Measurements from ENCODE around the gene TMEM18.
A peak's percentile ranks its signal among the peaks of the same experiment; 100 is the strongest.

Gene TMEM18

DNA sequence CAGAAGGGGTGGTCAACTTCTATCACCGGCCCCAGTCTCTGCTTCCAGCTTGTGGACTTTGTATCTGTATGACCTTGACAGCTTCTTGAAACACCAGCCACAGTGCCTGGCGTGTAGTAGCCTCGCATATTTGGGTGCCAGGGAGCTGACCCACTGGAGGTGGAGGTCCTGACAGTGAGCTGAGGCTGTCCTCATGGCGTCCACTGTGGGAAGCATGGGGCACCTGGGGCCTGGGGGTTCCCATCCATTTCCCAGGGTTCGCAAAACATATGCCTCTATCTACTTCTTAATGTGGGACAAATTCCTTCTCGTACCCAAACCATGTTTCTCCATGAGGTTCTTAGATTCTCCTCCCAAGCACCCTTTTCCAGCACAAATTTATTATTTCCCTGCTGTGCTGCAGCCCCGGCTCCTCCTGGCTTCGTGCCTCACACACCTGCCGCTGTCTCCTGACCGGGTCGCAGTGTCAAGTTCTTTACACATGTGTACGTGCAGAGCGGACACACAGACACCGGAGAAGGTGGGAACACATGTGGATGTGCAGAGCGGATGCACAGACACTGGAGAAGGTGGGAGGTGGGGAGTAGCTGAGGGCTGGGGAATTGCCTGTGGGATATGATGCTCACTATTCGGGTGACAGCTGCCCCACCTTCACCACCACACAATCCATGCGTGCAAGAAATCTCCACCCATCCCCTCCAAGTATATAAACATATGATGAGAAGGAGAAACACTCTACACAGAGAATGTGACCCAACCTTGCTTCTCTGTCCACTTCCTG is 23.4 kb downstream of the TMEM18 start:
- DNase-seq (ENCODE audit: low spot score), result no peak

GRCh38 chr2:652881-653480 is 24.2 kb downstream of the TMEM18 start:
- no peak for DNase-seq (ENCODE audit: low spot score)
- FAIRE-seq, result no peak

More for the DNA sequence above, 23.4 kb downstream of the TMEM18 start:
- no peak for FAIRE-seq

DNA sequence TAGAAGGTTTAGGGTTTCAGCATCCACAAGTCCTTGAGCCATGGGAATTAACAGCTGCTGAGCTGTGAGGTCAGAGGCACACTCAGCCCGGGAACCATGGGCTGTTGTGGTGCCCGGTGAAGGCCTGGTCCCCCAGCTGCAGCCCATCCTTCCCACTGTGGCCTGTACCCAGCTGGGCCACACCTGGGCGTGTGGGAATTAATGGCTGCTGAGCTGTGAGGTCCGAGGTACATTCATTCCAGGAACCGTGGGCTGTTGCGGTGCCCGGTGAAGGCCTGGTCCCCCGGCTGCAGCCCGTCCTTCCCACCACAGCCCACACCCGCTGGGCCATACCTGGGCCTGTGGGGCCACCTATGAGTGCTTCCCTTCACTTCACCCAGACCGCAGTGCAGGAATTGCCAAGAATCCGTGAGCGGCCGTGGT is 25.2 kb downstream of the TMEM18 start:
- DNase-seq (ENCODE audit: low spot score) (no peak), FAIRE-seq (no peak)

GRCh38 chr2:650343-651310 is 26.6 kb downstream of the TMEM18 start:
- FAIRE-seq (no peak), DNase-seq (ENCODE audit: low spot score) (no peak)

- no peak for DNase-seq (ENCODE audit: low spot score)
- no peak for FAIRE-seq
Observed at GRCh38 chr2:649426-650342, 27.5 kb downstream of the TMEM18 start.

- DNase-seq (ENCODE audit: low spot score) (no peak), FAIRE-seq (no peak)
Observed at GRCh38 chr2:648476-649424, 28.5 kb downstream of the TMEM18 start.

DNA sequence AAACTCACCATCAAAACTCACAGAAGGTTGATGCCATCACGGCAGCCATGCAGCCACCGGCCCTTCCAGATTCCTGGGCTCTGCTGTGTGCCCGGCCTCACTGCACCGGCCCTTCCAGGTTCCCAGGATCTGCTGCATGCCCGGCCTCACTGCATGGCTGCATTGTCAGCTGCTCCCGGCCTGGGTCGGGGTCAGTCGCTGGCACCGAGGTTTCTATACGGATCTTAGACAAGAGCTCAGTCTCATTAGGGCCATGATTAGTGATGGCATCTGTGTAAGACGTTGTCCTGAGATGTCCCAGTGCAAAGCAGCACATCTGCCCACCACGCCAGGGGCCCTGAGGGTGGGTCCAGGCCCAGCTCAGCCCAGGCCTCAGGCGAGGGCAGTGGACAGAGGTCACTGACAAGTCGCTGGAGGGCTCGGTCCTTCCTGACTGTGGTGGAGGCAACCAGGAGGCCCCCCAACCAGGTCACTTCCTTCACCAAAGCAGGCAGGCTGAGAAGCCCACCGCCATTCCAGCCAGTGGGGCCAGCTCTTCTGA is 29.4 kb downstream of the TMEM18 start:
- FAIRE-seq, result no peak
- DNase-seq (ENCODE audit: low spot score), result no peak

DNA sequence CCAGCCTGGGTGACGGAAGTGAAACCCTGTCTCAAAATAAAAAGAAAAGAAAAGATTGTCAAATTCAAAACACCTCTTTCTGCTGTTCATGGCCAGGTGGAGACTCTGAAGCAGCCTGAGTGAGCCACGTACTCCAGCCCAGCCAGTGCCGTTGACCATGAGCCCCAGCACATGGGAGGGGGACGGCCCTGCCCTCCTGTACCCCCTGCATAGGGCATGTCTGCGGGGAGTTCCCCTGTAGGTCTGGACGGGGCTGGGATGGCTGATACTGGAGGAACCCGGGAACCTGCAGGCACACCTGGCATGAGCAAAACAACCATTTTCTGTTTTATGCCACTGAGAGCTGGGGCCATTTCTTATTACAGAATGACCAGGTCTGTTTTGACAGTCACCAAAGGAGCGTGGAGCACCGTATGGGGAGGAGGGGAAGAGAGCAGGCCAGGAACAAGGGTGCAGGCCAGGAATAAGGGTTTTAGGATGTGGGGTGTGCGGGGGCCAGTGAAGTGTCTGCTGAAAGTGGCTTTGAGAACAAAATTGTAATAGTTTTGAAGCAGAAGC is 30.1 kb downstream of the TMEM18 start:
- DNase-seq (ENCODE audit: low spot score), result no peak
- FAIRE-seq, result no peak

- no peak for DNase-seq (ENCODE audit: low spot score)
Observed at GRCh38 chr2:644871-645270, 32.3 kb downstream of the TMEM18 start.

GRCh38 chr2:643761-644160 is 33.4 kb downstream of the TMEM18 start:
- DNase-seq (ENCODE audit: low spot score) (no peak), FAIRE-seq (no peak)

More at GRCh38 chr2:644871-645270, 32.3 kb downstream of the TMEM18 start:
- no peak for FAIRE-seq

DNA sequence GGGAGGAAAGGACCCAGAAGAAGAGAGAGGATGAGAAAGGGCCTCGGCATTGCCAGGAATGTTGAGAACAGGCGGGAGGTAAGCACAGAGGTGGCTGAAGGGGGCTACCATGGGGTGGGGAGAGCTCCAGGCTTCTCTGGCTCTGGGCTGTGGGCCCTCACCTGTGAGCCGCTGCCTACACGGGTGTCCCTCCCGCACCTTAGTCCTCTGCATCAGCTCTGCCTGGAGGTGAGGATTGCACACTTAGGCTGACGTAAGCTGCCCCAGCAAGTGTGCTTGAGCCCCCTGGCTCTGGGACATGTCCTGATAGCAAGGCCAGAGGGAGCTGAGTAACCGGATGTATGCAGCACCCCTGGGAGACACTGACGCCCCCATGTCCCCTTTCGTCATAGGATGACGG is 33.9 kb downstream of the TMEM18 start:
- FAIRE-seq (no peak), DNase-seq (ENCODE audit: low spot score) (no peak)

- DNase-seq (ENCODE audit: low spot score), result peak; percentile 26
- no peak for FAIRE-seq
Observed at GRCh38 chr2:641872-642815, 35.1 kb downstream of the TMEM18 start.

DNA sequence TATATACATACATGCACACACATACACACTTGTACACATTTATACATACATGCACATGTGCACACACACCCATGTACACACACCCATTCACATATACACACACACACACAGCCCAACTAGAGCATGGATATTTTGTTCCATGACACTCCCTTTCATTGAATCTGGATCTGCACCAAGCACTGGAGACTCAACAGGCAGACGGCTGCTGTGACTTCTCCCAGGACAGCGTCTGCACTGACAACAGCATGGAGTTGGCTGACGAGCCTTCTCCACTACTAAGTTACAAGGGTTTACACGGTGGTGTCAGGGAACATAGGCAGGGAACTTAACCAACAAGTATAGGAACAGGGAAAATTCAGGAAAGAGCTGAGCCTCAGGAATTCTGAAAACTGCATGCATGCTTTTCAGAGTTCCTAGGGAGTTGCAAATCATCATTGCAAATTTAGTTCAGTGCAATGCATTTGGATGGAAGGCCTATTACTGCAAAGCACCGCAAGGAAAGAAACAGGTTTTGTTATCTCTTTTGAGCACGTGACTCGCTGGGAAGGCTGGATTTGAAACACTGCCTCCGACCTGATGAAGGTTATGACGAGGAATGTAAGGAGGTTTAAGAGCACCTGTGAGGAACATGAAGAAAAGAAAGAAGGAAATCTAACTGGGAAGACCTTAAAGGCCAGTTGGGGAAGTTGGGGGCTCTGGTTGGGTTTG is 35.9 kb downstream of the TMEM18 start:
- DNase-seq (ENCODE audit: low spot score), result no peak
- no peak for FAIRE-seq

DNA sequence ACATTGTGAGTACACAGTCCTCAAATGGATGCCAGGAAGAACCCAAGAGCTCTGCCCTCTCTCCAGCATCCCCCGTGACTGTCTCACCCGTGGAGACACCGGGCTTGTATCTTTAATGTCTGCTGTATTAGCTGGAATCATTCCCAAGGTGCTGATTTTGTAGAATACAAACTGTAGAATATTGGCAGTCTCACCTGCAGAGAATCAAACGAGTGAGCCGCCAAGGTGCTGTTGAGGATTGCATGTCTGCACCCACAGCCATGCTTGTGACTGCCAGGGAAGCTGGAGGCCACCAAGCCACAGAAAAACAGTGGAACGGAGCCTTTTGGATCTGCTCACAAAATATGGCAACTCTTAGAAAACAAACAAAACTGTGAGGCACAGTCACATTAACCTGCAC is 37.5 kb downstream of the TMEM18 start:
- no peak for DNase-seq (ENCODE audit: low spot score)
- FAIRE-seq, result no peak

GRCh38 chr2:637804-638203 is 39.4 kb downstream of the TMEM18 start:
- no peak for FAIRE-seq
- DNase-seq (ENCODE audit: low spot score), result no peak

DNA sequence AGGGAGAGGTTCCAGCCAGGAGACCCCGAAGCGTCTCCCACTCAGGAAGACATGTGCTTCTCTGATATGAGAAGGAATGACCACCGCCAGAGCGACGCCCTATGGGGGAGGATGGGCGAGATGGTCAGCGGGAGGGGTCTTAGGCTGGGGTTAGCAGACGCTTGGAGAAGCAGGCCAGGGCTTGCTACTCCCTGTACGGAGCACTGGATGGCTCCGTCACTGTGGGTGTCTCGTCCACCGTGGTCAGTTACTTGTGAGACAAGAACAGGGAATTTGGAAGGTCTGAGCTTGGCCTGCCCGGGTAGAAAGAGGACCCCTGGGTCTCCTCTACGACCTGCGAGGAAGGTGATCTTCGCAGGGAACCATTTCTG is 39.8 kb downstream of the TMEM18 start:
- no peak for FAIRE-seq
- no peak for DNase-seq (ENCODE audit: low spot score)

- FAIRE-seq (no peak), DNase-seq (ENCODE audit: low spot score) (peak; percentile 64)
Observed at GRCh38 chr2:636641-637405, 40.4 kb downstream of the TMEM18 start.
